OCI-LY3 (cell line): Measurements from ENCODE around the gene C4A.
"Not testable (repeated sequence)": the region's sequence is repeated elsewhere in the genome, so short reads cannot be mapped to it uniquely, and the experiment has no call there.

Experiments
- H2AFZ ChIP-seq: fragments of 200-600, 300-600 bp; shearing (Covaris generic); 2 replicates; pipeline ENCODE4 v1.6.0; 2014; ENCODE audit warnings: antibody characterized with exemption, low read depth, low read length
- H3K27ac ChIP-seq: fragments of 200-600, 300-600 bp; sonication (generic); 2 replicates; pipeline ENCODE4 v1.5.1; 2014; ENCODE audit warnings: mild to moderate bottlenecking, low read length, moderate library complexity, mixed read lengths
- H3K27me3 ChIP-seq: fragments of 200-600, 300-600 bp; sonication (generic); 2 replicates; pipeline ENCODE4 v1.6.1; 2014; ENCODE audit warnings: low read depth, low read length, mixed read lengths
- H3K36me3 ChIP-seq: fragments of 200-600, 300-600 bp; sonication (generic); replicated peaks from 2 replicates; pipeline ENCODE3; 2014; ENCODE audit warnings: low read depth, low read length, mixed read lengths
- H3K4me1 ChIP-seq: fragments of 300-600, 200-600 bp; sonication (generic); 2 replicates; pipeline ENCODE4 v1.6.1; 2014; ENCODE audit warnings: low read length, mixed read lengths
- H3K4me2 ChIP-seq: fragments of 200-600, 300-600 bp; sonication (generic); 2 replicates; pipeline ENCODE4 v1.6.1; 2014; ENCODE audit warnings: low read length, mixed read lengths
- H3K4me3 ChIP-seq: fragments of 300-600, 200-600 bp; sonication (generic); 2 replicates; pipeline ENCODE4 v1.5.1; 2014; ENCODE audit warnings: antibody characterized with exemption, mild to moderate bottlenecking, low read length, moderate library complexity
- H3K79me2 ChIP-seq: fragments of 300-600, 200-600 bp; shearing (Covaris generic); 2 replicates; pipeline ENCODE4 v1.6.1; 2014; ENCODE audit warnings: mild to moderate bottlenecking, low read length, mixed read lengths
- H3K9ac ChIP-seq: fragments of 300-600, 200-600 bp; shearing (Covaris generic); 2 replicates; pipeline ENCODE4 v1.6.0; 2014; ENCODE audit warnings: mild to moderate bottlenecking, low read length, moderate library complexity
- H3K9me3 ChIP-seq: fragments of 200-600, 300-600 bp; shearing (Covaris generic); 2 replicates; pipeline ENCODE4 v1.6.1; 2014; ENCODE audit warnings: low read length, mixed read lengths; ENCODE audit not compliant: insufficient read depth
- H4K20me1 ChIP-seq: fragments of 200-600, 300-600 bp; sonication (generic); 2 replicates; pipeline ENCODE4 v1.6.1; 2016; ENCODE audit warnings: low read length, mixed read lengths; ENCODE audit not compliant: insufficient read depth

The C4A gene

DNA sequence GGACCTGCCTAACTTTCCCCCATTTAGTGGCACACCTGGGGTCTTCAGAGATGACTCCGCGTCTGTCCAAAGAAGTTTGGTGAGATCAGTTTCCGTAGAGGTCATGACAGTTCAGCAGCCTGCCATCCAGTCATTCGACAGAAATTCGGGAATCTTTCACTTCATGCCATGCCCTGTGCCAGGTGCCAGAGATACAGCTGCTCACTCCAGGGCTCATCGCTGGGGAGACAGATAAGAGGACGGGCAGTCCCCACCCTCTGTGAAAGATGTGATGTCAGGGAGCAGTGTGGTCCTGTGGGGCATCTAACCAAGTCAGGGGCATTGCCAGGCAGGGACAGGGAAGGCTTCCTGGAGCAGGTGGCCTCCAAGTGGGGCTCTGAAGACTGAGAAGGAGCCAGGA lies 21.4 kb downstream of the C4A start:
- not testable (repeated sequence) for H3K27me3 ChIP-seq, H3K9ac ChIP-seq, H3K4me3 ChIP-seq, H3K9me3 ChIP-seq, H3K4me1 ChIP-seq, H3K36me3 ChIP-seq, H2AFZ ChIP-seq, H3K27ac ChIP-seq, H3K4me2 ChIP-seq, H3K79me2 ChIP-seq, H4K20me1 ChIP-seq

DNA sequence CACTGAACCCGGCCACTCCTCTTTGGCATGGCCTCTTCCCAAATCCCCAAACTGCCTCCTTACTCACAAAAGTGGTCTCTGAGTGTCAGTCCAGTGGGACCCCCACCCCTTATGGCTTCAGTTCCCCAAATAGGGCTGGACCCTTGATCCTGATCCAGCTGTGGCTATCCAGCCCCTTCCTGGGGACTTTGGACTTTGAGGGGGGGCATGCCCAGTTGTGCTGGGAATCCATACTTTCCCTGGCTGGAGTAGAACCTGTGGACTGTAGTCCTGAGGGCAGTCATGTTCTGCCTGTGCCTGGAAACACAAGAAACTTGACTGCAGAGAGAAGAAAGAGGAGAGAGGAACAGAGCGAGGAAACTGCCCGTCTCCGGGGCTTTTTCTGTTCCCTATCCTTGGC lies 22.5 kb downstream of the C4A start:
- H3K79me2 ChIP-seq, H4K20me1 ChIP-seq, H3K27ac ChIP-seq, H2AFZ ChIP-seq, H3K9me3 ChIP-seq, H3K4me1 ChIP-seq, H3K36me3 ChIP-seq, H3K9ac ChIP-seq, H3K4me3 ChIP-seq, H3K4me2 ChIP-seq, H3K27me3 ChIP-seq: not testable (repeated sequence)

DNA sequence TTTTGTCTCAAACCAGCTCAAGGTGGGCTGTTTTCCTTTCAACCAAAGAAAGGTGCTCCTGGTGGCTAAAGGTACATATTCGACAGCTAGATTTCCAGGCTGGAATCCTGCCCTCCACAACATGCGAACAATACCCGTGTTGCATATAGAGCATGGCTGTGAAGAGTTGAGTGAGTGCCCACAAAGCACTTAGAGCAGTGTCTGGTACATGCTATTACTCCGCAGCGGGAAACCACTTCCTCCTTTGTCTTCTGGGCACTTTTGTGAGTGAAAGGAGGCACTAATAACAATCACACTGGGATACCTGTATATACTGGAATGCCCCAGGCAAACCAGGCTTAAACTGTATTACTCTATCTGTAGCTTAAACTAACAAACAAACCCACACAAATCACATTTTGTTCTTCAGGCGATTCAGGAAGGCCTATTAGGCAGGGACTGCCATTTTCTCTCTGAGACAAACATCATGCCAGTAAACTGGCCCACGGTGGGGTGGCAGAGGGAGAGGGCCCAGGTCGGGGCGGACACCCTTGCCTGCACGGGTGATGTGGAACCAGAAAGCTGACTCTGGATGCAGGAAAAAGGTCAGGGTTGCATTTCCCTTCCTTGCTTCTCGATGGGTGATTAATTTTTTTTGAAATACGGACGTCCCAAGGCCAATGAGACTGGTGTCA lies 23.1 kb downstream of the C4A start:
- not testable (repeated sequence) for H3K36me3 ChIP-seq, H3K27me3 ChIP-seq, H4K20me1 ChIP-seq, H3K4me3 ChIP-seq, H3K27ac ChIP-seq, H2AFZ ChIP-seq, H3K9me3 ChIP-seq, H3K4me1 ChIP-seq, H3K4me2 ChIP-seq, H3K9ac ChIP-seq, H3K79me2 ChIP-seq

DNA sequence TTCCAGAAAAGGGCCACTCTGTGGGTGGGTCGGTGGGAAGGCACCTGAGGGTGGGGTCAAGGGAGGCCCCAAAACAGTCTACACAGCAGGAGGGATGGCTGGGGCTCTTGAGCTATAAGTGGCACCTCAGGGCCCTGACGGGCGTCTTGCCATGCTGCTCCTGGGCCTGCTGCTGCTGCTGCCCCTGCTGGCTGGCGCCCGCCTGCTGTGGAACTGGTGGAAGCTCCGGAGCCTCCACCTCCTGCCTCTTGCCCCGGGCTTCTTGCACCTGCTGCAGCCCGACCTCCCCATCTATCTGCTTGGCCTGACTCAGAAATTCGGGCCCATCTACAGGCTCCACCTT lies 23.7 kb downstream of the C4A start:
- not testable (repeated sequence) for H3K27me3 ChIP-seq, H3K36me3 ChIP-seq, H3K4me2 ChIP-seq, H3K9ac ChIP-seq, H3K9me3 ChIP-seq, H3K4me1 ChIP-seq, H4K20me1 ChIP-seq, H3K4me3 ChIP-seq, H3K27ac ChIP-seq, H2AFZ ChIP-seq, H3K79me2 ChIP-seq

DNA sequence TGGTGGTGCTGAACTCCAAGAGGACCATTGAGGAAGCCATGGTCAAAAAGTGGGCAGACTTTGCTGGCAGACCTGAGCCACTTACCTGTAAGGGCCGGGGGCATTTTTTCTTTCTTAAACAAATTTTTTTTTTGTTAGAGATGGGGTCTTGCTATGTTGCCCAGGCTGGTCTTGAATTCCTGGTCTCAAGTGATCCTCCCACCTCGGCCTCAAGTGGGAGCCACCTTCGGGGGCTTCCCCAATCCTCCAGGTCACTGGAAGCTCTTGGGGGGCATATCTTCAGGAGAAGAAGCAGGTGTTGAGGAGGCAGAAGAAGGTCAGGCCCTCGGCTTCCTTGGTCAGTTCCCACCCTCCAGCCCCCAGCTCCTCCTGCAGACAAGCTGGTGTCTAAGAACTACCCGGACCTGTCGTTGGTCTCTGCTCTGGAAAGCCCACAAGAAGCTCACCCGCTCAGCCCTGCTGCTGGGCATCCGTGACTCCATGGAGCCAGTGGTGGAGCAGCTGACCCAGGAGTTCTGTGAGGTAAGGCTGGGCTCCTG lies 24.2 kb downstream of the C4A start:
- not testable (repeated sequence) for H4K20me1 ChIP-seq, H3K27ac ChIP-seq, H3K4me1 ChIP-seq, H3K9ac ChIP-seq, H2AFZ ChIP-seq, H3K79me2 ChIP-seq, H3K4me3 ChIP-seq, H3K36me3 ChIP-seq, H3K9me3 ChIP-seq, H3K27me3 ChIP-seq, H3K4me2 ChIP-seq

DNA sequence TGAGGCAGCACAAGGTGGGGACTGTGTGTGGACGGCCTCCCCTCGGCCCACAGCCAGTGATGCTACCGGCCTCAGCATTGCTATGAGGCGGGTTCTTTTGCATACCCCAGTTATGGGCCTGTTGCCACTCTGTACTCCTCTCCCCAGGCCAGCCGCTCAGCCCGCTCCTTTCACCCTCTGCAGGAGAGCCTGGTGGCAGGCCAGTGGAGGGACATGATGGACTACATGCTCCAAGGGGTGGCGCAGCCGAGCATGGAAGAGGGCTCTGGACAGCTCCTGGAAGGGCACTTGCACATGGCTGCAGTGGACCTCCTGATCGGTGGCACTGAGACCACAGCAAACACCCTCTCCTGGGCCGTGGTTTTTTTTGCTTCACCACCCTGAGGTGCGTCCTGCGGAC lies 25.2 kb downstream of the C4A start:
- H3K79me2 ChIP-seq, H3K36me3 ChIP-seq, H3K27ac ChIP-seq, H3K4me2 ChIP-seq, H3K9me3 ChIP-seq, H3K27me3 ChIP-seq, H4K20me1 ChIP-seq, H3K9ac ChIP-seq, H2AFZ ChIP-seq, H3K4me3 ChIP-seq, H3K4me1 ChIP-seq: not testable (repeated sequence)

DNA sequence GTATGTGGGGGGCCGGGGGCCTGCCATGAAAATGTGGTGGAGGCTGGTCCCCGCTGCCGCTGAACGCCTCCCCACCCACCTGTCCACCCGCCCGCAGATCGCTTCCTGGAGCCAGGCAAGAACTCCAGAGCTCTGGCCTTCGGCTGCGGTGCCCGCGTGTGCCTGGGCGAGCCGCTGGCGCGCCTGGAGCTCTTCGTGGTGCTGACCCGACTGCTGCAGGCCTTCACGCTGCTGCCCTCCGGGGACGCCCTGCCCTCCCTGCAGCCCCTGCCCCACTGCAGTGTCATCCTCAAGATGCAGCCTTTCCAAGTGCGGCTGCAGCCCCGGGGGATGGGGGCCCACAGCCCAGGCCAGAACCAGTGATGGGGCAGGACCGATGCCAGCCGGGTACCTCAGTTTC lies 26.2 kb downstream of the C4A start:
- H3K4me2 ChIP-seq, H3K4me1 ChIP-seq, H3K79me2 ChIP-seq, H3K4me3 ChIP-seq, H3K9me3 ChIP-seq, H3K9ac ChIP-seq, H3K27me3 ChIP-seq, H4K20me1 ChIP-seq, H3K27ac ChIP-seq, H2AFZ ChIP-seq, H3K36me3 ChIP-seq: not testable (repeated sequence)

DNA sequence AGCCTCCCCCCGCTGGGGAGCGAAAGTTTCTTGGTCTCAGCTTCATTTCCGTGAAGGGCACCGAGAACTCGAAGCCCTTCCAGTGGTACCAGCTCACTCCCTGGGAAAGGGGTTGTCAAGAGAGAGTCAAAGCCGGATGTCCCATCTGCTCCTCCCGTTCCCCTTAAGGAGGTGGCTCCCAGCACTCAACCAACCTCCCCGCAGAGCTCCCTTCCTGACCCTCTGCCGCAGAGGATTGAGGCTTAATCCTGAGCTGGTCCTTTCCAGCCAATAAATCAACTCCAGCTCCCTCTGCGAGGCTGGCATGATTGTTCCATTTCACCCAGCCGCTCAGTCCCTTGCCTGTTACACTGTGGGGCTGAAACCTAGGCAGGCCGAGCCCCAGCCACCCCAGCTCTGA lies 26.8 kb downstream of the C4A start:
- H3K4me2 ChIP-seq, H3K9me3 ChIP-seq, H3K36me3 ChIP-seq, H3K27ac ChIP-seq, H3K9ac ChIP-seq, H4K20me1 ChIP-seq, H2AFZ ChIP-seq, H3K79me2 ChIP-seq, H3K27me3 ChIP-seq, H3K4me3 ChIP-seq, H3K4me1 ChIP-seq: not testable (repeated sequence)

DNA sequence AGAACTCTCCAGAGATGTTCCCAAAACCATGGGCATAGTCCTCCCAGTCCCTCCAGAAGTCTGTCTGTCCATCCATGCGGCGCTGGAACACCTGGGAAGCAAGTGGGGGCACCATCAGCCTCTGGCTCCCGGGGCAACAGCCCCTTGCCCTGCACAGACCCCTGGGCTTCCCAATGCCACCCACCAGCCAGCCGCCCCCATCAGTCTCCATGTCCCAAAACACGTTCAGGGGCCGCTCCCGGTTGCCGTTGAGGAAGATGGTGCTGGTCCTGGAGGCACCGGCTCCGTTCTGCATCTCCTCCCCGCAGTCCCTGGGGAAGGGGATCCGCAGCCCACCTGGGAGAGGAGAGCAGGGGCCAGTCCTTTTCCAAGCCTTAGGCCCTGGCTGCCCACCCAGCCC lies 27.7 kb downstream of the C4A start:
- not testable (repeated sequence) for H3K4me1 ChIP-seq, H3K27ac ChIP-seq, H3K9ac ChIP-seq, H3K36me3 ChIP-seq, H3K27me3 ChIP-seq, H3K4me2 ChIP-seq, H3K79me2 ChIP-seq, H4K20me1 ChIP-seq, H3K4me3 ChIP-seq, H2AFZ ChIP-seq, H3K9me3 ChIP-seq

DNA sequence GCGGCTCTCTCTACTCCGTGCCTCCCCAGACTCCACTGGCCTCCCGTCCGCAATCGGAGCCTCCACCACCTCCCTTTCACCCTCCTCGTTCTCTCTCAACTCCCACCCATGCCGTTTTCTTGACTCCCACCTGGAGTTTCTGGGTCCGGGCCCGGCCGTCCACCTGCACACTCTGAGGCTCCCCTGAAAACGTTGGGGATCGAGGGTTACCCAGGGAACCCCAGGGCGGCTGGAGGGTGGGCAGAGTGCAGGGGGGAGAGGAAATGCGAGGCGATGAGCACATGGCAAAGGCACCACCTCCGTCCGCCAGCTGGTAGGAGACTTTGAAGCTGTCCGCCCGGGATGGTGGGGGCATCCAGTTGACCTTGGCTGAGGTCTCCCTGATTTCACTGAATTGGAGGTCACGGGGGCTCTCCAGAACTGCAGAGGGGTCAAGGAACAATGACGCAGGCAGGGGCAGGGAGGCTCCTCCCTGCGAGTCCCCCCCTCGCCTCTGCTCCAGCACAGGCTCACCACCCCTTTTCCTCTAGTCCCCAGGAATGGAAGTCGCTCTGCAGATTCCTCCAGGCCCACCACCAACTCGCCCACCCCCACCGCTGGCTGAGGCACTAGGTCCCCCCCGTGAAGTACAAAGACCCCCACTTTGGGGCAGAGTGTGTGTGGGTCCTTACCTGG lies 29.1 kb downstream of the C4A start:
- not testable (repeated sequence) for H2AFZ ChIP-seq, H3K79me2 ChIP-seq, H3K36me3 ChIP-seq, H3K4me2 ChIP-seq, H3K4me1 ChIP-seq, H3K27ac ChIP-seq, H3K4me3 ChIP-seq, H3K9ac ChIP-seq, H4K20me1 ChIP-seq, H3K27me3 ChIP-seq, H3K9me3 ChIP-seq
